ENCODE measurements around the gene PSMD12.
A peak's percentile ranks its signal among the peaks of the same experiment; 100 is the strongest.

The PSMD12 gene

GRCh38 chr17:67399676-67400075, 33.3 kb upstream of the PSMD12 start:
- Histone ChIP-seq H3K27ac (no peak overlapping the region), H3K4me1 (no peaks in the 10 kb centered on the region)
- TF ChIP-seq, protein P1, sequence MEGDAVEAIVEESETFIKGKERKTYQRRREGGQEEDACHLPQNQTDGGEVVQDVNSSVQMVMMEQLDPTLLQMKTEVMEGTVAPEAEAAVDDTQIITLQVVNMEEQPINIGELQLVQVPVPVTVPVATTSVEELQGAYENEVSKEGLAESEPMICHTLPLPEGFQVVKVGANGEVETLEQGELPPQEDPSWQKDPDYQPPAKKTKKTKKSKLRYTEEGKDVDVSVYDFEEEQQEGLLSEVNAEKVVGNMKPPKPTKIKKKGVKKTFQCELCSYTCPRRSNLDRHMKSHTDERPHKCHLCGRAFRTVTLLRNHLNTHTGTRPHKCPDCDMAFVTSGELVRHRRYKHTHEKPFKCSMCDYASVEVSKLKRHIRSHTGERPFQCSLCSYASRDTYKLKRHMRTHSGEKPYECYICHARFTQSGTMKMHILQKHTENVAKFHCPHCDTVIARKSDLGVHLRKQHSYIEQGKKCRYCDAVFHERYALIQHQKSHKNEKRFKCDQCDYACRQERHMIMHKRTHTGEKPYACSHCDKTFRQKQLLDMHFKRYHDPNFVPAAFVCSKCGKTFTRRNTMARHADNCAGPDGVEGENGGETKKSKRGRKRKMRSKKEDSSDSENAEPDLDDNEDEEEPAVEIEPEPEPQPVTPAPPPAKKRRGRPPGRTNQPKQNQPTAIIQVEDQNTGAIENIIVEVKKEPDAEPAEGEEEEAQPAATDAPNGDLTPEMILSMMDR (IDR thresholded peaks at IDR 0.05) = no peak

DNA sequence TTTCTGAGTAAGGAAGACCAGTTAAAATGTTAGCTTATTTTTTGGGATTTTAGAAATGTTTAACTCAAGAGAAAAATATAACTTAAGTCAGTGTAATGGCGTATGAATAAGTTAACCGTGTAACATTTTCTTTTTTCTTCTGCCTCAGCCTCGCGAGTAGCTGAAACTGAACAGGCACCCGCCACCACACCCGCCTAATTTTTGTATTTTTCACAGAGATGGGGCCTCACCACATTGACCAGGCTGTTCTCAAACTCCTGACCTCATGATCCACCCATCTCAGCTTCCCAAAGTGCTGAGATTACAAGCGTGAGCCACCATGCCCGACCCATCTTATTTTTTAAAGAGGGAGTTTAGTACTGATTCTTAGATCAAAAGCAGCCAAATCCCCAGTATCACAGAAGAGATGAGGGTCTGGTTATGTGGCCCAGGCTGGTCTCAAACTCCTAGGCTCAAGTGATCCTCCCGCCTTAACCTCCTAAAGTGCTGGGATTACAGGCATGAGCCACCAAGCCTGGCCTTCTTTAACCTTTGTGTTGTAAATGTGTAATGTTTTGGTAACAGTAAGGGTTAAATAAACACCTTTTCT, 27.5 kb upstream of the PSMD12 start:
- Histone ChIP-seq H3K9me3 (ENCODE audit: control insufficient read depth, low read length) (no peaks in the 10 kb centered on the region), H3K4me2 (ENCODE audit: low read length) (no peak overlapping the region), H3K79me2 (no peaks in the 10 kb centered on the region), H3K27me3 (ENCODE audit: control insufficient read depth, insufficient read depth, low read length) (no peaks in the 10 kb centered on the region), H2AFZ (no peak overlapping the region), H3K27ac (no peak overlapping the region), H3K4me1 (no peaks in the 10 kb centered on the region), H3K36me3 (ENCODE audit: control insufficient read depth, insufficient read depth, low read length) (no peaks in the 10 kb centered on the region), H3K4me3 (ENCODE audit: low read depth, low read length) (no peak overlapping the region), H3K9ac (no peak overlapping the region)
- TF ChIP-seq, protein P1 (IDR thresholded peaks at IDR 0.05) = no peak

More at GRCh38 chr17:67399676-67400075, 33.3 kb upstream of the PSMD12 start:
- Histone ChIP-seq H3K27me3 (ENCODE audit: control insufficient read depth, insufficient read depth, low read length) (no peaks in the 10 kb centered on the region), H3K9me3 (ENCODE audit: control insufficient read depth, low read length) (no peaks in the 10 kb centered on the region), H3K4me3 (ENCODE audit: low read depth, low read length) (no peak overlapping the region), H3K36me3 (ENCODE audit: control insufficient read depth, insufficient read depth, low read length) (no peaks in the 10 kb centered on the region), H3K79me2 (no peaks in the 10 kb centered on the region), H3K9ac (no peak overlapping the region), H2AFZ (no peak overlapping the region), H3K4me2 (ENCODE audit: low read length) (no peak overlapping the region)

GRCh38 chr17:67392111-67392510, 25.7 kb upstream of the PSMD12 start:
- Histone ChIP-seq H3K36me3 (ENCODE audit: control insufficient read depth, insufficient read depth, low read length) (no peaks in the 10 kb centered on the region), H3K9ac (no peak overlapping the region), H3K79me2 (no peaks in the 10 kb centered on the region), H3K4me2 (ENCODE audit: low read length) (no peak overlapping the region), H3K9me3 (ENCODE audit: control insufficient read depth, low read length) (no peaks in the 10 kb centered on the region), H3K27me3 (ENCODE audit: control insufficient read depth, insufficient read depth, low read length) (no peaks in the 10 kb centered on the region), H2AFZ (no peak overlapping the region), H3K4me1 (no peaks in the 10 kb centered on the region), H3K4me3 (ENCODE audit: low read depth, low read length) (no peak overlapping the region), H3K27ac (no peak overlapping the region)
- TF ChIP-seq, protein P1 (IDR thresholded peaks at IDR 0.05) = no peak

GRCh38 chr17:67390646-67391361, 24.4 kb upstream of the PSMD12 start:
- TF ChIP-seq, protein P1 (IDR thresholded peaks at IDR 0.05) = no peak
- Histone ChIP-seq H3K9me3 (ENCODE audit: control insufficient read depth, low read length) (no peaks in the 10 kb centered on the region), H3K9ac (no peak overlapping the region), H3K4me1 (no peaks in the 10 kb centered on the region), H3K79me2 (no peaks in the 10 kb centered on the region), H2AFZ (no peak overlapping the region), H3K4me3 (ENCODE audit: low read depth, low read length) (no peak overlapping the region), H3K27me3 (ENCODE audit: control insufficient read depth, insufficient read depth, low read length) (no peaks in the 10 kb centered on the region), H3K36me3 (ENCODE audit: control insufficient read depth, insufficient read depth, low read length) (no peaks in the 10 kb centered on the region), H3K27ac (peak overlapping the region; percentile 50), H3K4me2 (ENCODE audit: low read length) (no peak overlapping the region)

All from parathyroid adenoma (tissue), 2 donors.